RWPE1 (cell line): ENCODE data around the gene RAB37.

Experiments
- CTCF ChIA-PET: fragments of 350-600 bp; sonication (Branson Sonifier 250); formaldehyde crosslinking; extraction: SDS; loops from one replicate; lab custom pipeline; 2021; lab: Yijun Ruan, JAX
- POLR2A ChIA-PET: fragments of 400-600 bp; formaldehyde crosslinking; extraction: SDS; loops from one replicate; lab custom pipeline; 2020; ENCODE audit warnings: antibody characterized with exemption; ENCODE audit not compliant: low non-redundant PET; lab: Yijun Ruan, JAX
- DNase-seq: peaks from one replicate; pipeline ENCODE4 v3.0.0; 2012; ENCODE audit warnings: low spot score
- H3K27ac ChIP-seq: fragments of 450-650 bp; 2 replicates; pipeline ENCODE4 v1.5.1; 2017
- CTCF ChIP-seq: fragments of 450-650 bp; conservative IDR thresholded peaks from 2 replicates; pipeline ENCODE4 v1.5.1; 2017; ENCODE audit warnings: low read depth, mild to moderate bottlenecking

RAB37 gene

GRCh38 chr17:74736513-74737298 lies at the start of gene RAB37:
TSS of gene RAB37 (plus strand) at chr17:74737256. CDS start at chr17:74737273, 17 bp downstream.
- ChIA-PET CTCF (interaction anchor here (0.6 to 2.3 kb wide), 8 partner anchors 8 to 89 kb away, joined by 3 to 15 read pairs (median 3); no protein-coding TSS in a partner anchor), POLR2A (no interaction called here)
- no peak; the same call in 1 of the 2 replicates for TF ChIP-seq CTCF
- DNase-seq: no peak
- H3K27ac ChIP-seq: no peak within 1 kb of the TSS

- POLR2A ChIA-PET: no interaction called here
- H3K27ac ChIP-seq: no peak overlapping the region
- DNase-seq: no peak
- CTCF ChIA-PET: no interaction called here
- no peak for TF ChIP-seq CTCF
Measured at GRCh38 chr17:74687886-74688285, 49.2 kb upstream of the RAB37 start.

GRCh38 chr17:74690409-74690825 lies 46.6 kb upstream of the RAB37 start:
- no peak overlapping the region for H3K27ac ChIP-seq
- CTCF ChIA-PET: no interaction called here
- POLR2A ChIA-PET: no interaction called here
- no peak for DNase-seq
- no peak for TF ChIP-seq CTCF

GRCh38 chr17:74691151-74691550 lies 45.9 kb upstream of the RAB37 start:
- H3K27ac ChIP-seq: no peak overlapping the region
- CTCF ChIA-PET: no interaction called here
- POLR2A ChIA-PET: no interaction called here
- DNase-seq: no peak
- TF ChIP-seq CTCF: no peak

GRCh38 chr17:74694081-74694480 lies 43.0 kb upstream of the RAB37 start:
- no peak overlapping the region for H3K27ac ChIP-seq
- ChIA-PET POLR2A (no interaction called here), CTCF (interaction anchor here (0.6 kb wide), 1 partner anchor 208 kb away, joined by 3 read pairs; no protein-coding TSS in a partner anchor)
- no peak for DNase-seq
- no peak for TF ChIP-seq CTCF

GRCh38 chr17:74695629-74696028 lies 41.4 kb upstream of the RAB37 start:
- ChIA-PET CTCF (no interaction called here), POLR2A (no interaction called here)
- no peak for TF ChIP-seq CTCF
- no peak overlapping the region for H3K27ac ChIP-seq
- DNase-seq: no peak
